A172 (cell line): Measurements from ENCODE around the gene HMGN1. TPM values are rescaled to one million over a fixed set of nuclear protein-coding genes. Genes with fewer than 3 reads are reported as not detected.
"Not testable (repeated sequence)": the region's sequence is repeated elsewhere in the genome, so short reads cannot be mapped to it uniquely, and the experiment has no call there.

Source experiments
- DNase-seq: peaks from one replicate; pipeline ENCODE4 v3.0.0-alpha.2; 2015; ENCODE audit warnings: low spot score
- total RNA-seq: library from RNA; depleted of rRNA; stranded (reverse); fragments of >200 nt; shearing (Covaris generic); gene quantifications from 2 replicates; pipeline ENCODE4 v1.2.3, GENCODE V29; 2014; rRNA removed

Gene HMGN1, protein sequence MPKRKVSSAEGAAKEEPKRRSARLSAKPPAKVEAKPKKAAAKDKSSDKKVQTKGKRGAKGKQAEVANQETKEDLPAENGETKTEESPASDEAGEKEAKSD
- total RNA-seq: 461 and 562 TPM in 2 replicates

DNA sequence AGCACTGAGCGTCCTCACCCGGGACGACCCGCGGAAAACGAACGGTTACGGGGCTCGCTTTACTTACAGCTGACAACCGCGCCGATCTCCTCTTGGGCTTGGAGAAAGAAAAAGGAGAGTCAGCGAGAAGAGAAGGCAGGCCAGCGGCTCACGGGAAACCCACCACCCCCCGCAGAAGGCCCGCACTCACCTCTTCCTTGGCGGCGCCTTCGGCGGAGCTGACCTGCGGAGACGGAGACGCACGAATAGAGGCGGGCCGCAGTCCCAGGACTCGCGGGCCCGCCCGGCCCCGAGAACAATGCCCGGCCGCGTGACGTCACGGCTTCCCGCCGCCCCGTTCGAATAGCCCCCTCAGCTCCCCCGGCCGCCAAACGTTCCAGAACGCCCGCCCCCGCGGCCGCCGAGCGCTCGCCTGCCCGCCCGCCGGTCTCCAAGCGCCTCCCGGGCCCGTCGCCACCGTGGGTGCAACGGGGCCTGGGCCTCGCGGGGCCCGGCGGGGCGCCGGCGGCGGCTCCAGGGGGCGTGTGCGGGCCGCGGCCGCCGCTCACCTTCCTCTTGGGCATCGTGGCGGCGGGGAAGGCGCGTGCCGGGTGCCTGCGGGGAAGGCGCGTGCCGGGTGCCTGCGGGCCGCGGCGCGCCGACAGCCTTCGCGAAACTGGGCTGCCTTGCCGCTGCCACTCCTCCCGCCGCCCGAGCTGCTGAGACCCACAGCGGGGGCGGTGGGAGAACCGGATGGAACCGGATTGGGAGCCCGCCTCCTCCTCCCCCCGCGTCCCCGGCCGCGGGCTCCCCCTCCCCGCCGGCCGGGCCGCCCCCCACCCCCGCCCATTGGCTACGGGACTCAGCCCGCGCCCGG is at the start of gene HMGN1:
Gene HMGN1, minus strand, starts transcription at position 734 of the 856 bp plus-strand sequence. Its CDS starts 171 bp downstream, at position 563.
- peak; percentile 82 for DNase-seq

GRCh38 chr21:39397646-39398385 is 48.9 kb upstream of the HMGN1 start:
- DNase-seq: no peak

GRCh38 chr21:39392981-39393380 is 44.1 kb upstream of the HMGN1 start:
- no peak for DNase-seq

- DNase-seq: no peak
These were observed 41.4 kb upstream of the HMGN1 start for GRCh38 chr21:39390212-39390765.

DNA sequence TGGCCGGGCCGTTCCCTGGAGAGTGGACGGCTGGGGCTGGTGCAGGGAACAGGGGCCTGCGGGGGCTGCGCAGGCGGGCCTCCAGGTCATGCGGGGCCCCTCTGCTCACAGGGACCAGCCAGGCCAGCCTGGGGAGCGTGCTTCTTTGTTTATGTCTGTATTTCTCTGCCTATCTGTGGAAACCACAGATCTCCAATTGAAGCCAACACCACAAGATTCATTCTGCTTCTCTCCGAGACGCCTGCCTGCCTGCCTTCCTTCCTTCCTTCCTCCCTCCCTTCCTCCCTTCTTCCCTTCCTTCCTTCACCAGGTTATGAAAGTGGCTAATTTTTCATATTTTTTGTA is 39.9 kb upstream of the HMGN1 start:
- no peak for DNase-seq

- DNase-seq: peak; percentile 84
These were observed 39.3 kb upstream of the HMGN1 start for GRCh38 chr21:39388038-39388810.

DNA sequence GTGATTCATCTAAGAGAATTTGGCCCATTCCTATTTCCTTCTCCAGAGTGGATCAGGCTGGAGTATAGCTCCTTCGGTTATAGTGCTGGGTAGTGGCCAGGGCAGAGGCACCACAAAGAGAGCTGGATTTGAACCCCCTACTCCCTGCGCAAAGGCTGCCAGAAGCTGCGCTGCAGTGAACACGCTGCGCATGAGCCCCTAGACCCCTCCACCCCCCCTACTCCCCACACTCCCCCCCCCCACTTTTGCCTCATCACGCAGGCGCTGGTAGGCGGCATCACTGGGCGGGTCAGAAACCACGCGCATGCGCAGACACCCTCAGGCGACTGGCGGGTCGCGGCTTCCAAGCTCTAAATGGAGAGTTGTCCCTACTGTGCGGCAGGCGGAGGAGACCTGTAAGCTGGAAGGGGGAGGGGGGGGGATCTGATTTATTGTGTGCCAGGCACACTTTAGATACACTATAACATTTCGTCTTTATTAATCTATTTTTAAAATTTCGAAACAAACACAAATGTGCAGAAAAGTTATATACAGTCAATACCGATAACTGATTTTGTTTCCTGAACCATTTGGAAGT is 38.7 kb upstream of the HMGN1 start:
- peak; percentile 80 for DNase-seq

DNA sequence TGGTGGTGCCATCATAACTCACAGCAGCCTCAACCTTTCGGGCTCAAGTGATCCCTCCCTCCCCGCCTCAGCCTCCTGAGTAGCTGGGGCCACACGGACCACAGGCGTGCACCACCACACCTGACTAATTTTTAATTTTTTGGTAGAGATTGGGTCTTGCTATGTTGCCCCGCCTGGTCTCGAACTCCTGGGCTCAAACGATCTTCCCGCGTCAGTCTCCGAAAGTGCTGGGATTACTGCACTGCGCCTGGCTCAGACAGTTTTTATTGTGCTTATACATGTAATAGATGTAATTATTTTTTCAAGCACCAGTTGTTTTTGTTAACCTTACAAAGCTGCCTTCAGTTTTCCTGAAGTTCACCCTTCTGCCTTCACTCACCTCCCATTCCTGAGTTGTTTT is 38.0 kb upstream of the HMGN1 start:
- no peak for DNase-seq

DNA sequence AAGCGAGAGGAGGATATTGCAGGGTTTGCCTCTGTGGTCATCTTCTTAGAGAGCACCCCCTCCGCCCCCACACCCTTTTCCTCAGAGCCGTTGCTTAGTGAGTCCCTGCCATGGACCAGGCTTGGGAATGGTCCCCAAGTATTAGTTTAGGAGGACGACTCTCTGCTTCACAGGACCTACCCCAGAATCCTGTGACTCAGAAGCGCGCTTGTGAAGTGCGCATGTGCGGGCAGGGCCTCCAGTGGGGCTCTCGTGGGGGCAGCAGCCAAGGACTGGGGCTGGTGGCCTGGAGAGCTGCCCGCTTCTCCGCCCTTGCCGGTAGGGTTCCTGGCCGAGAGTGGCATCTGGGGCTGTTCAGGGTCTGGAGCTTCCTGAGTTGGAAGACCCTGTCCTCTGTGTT is 37.3 kb upstream of the HMGN1 start:
- no peak for DNase-seq

GRCh38 chr21:39385299-39386145 is 36.6 kb upstream of the HMGN1 start:
- DNase-seq: no peak

DNA sequence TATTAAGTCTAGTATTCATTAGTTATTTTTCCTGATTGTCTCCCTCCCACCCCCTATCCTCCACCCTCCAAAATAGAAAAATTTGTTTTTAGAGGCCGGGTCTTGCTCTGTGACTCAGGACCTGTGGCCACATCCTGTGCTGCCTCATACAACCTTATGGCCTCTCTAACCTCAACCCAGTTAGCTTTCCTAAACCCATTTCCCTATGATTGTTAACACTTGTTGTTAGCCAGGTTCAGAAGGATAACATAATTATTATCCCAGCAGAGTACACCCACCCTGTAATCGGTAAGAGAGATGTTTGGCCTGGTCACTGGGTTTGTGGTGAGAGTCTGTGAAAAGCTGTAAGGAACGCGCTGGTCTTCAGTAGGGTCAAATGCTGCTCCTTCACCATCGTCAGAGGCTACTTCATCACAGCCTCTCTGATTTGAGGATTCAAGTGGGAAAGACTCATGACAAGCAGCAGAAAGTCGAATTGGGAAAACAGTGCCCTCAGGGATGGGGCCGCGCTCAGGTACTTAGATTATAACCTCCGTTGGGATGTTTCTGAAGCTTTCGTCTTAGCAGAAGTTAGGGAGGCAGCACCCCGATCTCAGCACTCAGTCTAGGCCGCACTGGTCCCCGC is 35.9 kb upstream of the HMGN1 start:
- peak; percentile 56 for DNase-seq

DNA sequence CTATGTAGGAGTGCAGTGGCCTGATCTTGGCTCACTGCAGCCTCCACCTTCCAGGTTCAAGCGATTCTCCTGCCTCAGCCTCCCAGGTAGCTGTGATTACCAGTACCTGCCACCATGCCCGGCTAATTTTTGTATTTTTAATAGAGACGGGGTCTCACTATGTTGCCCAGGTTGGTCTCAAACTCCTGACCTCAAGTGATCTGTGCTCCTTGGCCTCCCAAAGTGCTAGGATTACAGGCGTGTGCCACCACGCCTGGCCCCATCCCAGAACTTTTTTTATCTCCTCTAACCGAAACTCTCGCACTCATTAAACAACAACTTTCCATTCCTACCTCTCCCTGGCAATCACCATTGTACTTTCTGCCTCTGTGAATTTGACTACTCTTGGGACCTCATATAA is 33.2 kb upstream of the HMGN1 start:
- not testable (repeated sequence) for DNase-seq

GRCh38 chr21:39381009-39381408 is 32.1 kb upstream of the HMGN1 start:
- DNase-seq: peak; percentile 21

GRCh38 chr21:39379986-39380891 is 31.4 kb upstream of the HMGN1 start:
- peak; percentile 93 for DNase-seq

DNA sequence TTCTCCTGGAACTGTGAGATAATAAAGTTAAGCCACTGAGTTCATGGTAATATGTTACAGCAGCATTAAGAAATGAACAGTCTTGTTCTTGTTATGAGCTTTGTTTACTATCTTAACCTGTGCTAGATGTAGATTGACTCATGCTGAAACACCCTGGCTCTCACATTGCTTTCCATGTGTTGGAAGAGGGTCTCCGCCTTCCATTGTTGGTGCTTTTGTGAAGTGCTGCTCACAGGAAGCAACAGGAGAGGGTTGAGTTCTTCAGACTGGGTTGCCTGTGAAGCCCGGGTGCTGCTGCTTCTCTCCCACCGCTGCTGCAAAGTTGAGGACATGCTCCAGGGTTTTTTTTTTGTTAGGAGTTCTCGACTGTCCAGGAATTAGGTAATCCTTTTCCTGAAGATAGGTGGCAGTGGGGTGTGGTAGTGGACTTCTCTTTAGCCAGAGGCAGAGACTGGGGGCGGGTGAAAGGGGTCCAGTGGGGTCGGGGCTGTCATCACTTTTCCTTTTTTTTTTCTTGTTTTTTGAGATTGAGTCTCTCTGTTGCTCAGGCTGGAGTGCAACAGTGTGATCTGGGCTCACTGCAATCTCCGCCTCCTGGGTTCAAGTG is 28.7 kb upstream of the HMGN1 start:
- peak; percentile 21 for DNase-seq

- DNase-seq: no peak
These were observed 26.6 kb upstream of the HMGN1 start for GRCh38 chr21:39375446-39375845.

DNA sequence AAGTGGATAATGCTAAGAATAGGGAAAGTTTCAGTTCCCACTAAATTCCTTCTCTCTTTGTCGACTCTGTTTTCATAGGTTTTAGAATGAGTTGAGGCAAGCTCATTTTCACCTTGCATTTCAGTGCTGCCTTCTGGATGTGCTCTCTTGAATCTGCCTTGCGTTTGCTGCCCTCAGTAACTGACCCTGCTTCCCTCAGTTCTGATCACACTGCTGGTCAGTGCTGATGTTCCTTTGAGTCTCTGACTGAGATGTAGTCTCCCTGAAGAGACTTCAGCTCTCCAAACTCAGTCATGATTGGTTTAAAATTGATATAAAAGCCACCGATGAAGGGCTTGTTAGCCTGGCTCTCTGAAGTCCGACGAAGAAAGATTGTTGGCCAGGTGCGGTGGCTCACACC is 25.2 kb upstream of the HMGN1 start:
- no peak for DNase-seq

DNA sequence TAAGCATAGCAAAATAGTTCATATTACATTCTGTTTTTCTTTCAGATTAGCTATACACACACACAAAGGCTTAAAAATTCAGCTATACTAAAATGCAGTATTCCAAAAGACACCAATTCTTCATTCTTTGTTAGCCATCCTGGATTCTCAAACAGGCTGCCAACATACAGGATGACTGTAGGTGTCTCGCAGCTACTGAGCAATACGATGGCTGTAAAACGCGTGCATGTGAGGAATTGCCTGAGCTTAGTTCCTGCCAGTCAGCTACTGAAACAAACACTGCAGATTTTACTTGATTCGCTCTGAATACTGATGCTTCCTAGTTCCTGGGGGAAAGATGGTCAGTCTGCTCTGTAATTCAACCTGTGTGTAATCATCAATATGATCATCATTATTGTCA is 24.7 kb upstream of the HMGN1 start:
- DNase-seq: peak; percentile 37
